ENCODE measurements around the gene GRIN2C. TPM values are rescaled to one million over a fixed set of nuclear protein-coding genes. Genes with fewer than 3 reads are reported as not detected.

GRIN2C gene
- total RNA-seq, 1 donor from 2014 or later, result not detected

DNA sequence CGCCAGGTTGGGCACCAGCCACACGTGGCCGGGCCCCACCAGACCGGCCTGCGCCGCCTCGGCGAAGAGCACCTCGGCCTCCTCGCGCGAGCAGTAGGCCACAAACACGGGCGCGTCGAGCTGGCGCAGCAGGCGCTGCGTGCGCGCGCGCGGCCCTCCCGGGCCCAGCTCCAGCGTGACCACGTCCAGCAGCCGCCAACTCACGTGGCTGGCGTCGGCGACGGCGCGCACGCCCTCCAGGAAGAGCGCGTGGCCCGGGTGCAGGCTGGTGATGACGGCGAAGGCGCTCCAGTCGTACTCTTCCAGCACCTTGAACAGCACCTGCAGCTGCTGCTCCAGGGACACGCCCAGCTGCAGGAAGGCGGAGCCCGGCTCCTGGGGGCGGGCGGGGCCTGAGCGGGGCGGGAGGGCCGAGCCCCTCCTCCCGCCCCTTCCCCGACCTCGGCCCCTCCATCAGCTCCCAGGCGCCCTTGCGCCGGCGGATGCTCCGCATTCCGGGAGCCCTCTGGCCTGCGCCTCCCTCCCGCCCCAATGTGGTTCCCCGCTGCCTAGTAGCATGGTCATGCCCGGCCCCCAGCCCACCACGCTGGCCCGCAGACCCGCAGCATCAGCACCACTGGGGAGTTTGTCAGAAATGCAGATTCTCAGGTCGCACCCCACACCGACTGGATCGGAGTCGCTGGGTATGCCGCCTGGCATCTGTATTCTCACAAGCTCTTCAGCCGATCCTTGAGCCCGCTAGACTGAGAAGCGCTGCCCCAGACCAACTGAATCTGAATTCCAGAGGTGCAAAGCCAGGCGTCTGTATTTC is 7.2 kb downstream of the GRIN2C start:
- no peak for DNase-seq (ENCODE audit: low read depth)
- TF ChIP-seq, protein P1, sequence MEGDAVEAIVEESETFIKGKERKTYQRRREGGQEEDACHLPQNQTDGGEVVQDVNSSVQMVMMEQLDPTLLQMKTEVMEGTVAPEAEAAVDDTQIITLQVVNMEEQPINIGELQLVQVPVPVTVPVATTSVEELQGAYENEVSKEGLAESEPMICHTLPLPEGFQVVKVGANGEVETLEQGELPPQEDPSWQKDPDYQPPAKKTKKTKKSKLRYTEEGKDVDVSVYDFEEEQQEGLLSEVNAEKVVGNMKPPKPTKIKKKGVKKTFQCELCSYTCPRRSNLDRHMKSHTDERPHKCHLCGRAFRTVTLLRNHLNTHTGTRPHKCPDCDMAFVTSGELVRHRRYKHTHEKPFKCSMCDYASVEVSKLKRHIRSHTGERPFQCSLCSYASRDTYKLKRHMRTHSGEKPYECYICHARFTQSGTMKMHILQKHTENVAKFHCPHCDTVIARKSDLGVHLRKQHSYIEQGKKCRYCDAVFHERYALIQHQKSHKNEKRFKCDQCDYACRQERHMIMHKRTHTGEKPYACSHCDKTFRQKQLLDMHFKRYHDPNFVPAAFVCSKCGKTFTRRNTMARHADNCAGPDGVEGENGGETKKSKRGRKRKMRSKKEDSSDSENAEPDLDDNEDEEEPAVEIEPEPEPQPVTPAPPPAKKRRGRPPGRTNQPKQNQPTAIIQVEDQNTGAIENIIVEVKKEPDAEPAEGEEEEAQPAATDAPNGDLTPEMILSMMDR (conservative IDR thresholded peaks at IDR 0.05; ENCODE audit: low read depth, low read length), result no peak
- H3K4me3 ChIP-seq (ENCODE audit: low read depth, low read length), result no peak overlapping the region

DNA sequence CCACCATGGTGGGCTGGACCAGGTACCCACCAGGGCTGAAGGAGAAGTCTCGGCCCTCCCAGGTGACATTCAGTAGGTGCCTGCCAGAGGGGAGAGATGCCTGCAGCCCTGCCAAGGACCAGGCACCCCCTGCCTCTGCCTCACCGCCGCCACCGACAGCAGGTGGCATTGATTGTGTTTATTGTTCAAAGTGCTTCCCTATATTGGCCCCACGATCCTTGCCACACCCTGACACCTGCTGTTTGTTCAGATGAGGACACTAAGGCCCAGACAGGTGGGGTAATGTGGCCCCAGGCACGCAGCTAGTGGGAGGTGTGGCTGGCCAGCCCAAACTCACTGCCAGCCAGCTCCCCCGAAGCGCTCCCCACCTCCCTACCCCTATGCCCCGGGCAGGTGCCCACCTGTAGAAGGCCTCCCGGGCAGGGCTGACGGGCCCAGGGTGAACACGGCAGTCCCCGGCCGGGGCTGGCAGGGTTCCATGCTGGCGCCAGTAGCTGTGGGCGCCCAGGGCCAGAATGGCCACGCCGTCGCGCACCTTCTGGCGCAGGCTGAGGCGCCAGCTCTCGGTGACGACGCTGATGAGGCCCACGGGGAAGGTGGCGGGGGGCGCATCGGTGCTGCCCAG is 8.0 kb downstream of the GRIN2C start:
- TF ChIP-seq, protein P1 (conservative IDR thresholded peaks at IDR 0.05; ENCODE audit: low read depth, low read length), result no peak
- H3K4me3 ChIP-seq (ENCODE audit: low read depth, low read length), result no peak overlapping the region
- DNase-seq (ENCODE audit: low read depth), result no peak

DNA sequence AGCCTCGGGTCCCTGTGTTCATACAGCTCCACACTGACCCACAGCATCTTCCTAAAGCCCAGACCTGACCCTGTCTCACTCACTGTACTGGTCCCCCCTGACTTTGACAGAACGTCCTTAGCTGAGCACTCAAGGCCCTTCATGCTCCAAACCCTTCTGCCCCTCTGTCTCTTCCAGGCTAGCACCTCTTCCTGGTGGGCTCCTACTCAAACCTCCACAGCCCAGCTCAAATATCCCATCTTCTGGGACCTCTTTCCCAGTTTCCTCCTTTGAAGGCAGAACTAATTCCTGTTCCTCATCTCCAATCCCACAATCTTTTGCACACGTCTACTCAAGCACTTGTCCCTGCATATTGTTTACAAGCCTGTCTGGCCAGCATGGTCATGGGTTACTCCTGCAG is 8.8 kb downstream of the GRIN2C start:
- TF ChIP-seq, protein P1 (conservative IDR thresholded peaks at IDR 0.05; ENCODE audit: low read depth, low read length), result no peak
- DNase-seq (ENCODE audit: low read depth), result no peak

DNA sequence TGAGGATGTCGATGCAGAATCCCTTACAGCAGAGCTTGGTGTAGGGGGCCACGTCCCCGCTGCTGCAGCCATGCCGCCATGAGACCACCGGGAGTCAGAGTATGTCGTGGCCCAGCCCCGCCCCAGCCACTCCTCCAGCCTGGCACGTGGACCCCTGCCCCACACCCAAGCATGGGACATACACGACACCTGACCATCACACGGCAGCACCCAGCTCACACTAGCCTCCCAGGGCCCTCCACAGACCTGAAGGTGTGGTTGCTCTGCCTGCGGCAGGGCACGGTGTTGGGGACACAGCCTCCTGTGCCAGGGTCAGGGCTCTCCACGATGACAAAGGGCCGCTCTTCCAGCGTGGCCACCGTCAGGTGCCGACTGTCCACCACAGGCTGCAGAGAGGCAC is 9.4 kb downstream of the GRIN2C start:
- TF ChIP-seq, protein P1 (conservative IDR thresholded peaks at IDR 0.05; ENCODE audit: low read depth, low read length), result no peak
- DNase-seq (ENCODE audit: low read depth), result no peak
- no peak overlapping the region for H3K4me3 ChIP-seq (ENCODE audit: low read depth, low read length)

More for the DNA sequence above, 8.8 kb downstream of the GRIN2C start:
- no peak overlapping the region for H3K4me3 ChIP-seq (ENCODE audit: low read depth, low read length)

DNA sequence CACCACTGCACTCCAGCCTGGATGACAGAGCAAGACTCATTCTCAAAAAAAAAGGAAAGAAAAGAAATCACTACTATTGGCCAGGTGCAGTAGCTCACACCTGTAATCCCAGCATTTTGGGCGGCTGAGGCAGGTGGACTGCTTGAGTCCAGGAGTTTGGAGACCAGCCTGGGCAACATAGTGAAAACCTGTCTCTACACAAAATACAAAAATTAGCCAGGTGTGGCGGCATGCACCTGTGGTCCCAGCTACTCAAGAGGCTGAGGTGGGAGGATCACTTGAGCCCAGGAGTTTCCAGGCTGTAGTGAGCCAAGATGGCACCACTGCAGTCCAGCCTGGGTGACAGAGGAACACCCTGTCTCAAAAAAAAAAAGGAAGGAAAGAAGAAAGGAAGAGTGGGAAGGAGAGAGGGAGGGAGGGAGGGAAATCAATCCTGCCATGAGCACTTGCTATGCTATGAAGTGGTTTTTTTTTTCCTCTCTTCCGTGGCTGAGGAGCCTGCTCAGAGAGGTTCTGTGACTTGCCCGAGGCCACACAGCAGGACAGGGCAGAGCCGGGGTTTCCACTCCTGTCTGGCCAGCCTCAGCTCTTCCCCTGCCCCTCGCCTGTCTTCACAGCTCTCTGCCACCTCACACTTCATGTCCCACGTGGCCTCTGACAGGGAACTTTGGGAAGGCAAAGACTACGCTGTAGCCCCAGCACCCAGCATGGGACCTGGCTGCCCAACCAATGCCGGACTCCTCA is 10.9 kb downstream of the GRIN2C start:
- no peak for DNase-seq (ENCODE audit: low read depth)
- no peak overlapping the region for H3K4me3 ChIP-seq (ENCODE audit: low read depth, low read length)
- TF ChIP-seq, protein P1 (conservative IDR thresholded peaks at IDR 0.05; ENCODE audit: low read depth, low read length), result no peak

DNA sequence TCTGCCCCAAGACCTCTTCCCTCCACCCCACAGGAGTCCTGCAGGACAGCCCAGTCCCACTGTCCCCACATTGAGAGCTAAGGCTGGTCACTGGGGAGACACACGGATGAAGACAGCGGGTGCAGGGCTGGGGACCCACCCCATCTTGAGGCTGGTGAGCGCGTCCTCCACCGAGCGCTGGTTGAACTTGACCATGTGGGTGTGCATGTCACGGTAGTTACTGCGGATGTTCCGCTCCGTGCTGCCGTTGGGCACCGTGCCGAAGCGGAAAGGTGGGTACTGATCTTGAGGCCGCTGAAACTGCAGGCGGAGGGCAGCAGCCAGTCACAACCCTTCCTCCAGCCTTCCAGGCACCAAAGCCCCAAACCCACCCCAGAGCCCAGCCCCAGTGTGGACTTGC is 13.1 kb downstream of the GRIN2C start:
- TF ChIP-seq, protein P1 (conservative IDR thresholded peaks at IDR 0.05; ENCODE audit: low read depth, low read length), result no peak
- no peak overlapping the region for H3K4me3 ChIP-seq (ENCODE audit: low read depth, low read length)
- no peak for DNase-seq (ENCODE audit: low read depth)
